NCI-H1092 (cell line): ENCODE results near the gene ATMIN.

Experiments
- DNase-seq: peaks from one replicate; lab custom pipeline; 2025; lab: John Stamatoyannopoulos, UW

Gene ATMIN

DNA sequence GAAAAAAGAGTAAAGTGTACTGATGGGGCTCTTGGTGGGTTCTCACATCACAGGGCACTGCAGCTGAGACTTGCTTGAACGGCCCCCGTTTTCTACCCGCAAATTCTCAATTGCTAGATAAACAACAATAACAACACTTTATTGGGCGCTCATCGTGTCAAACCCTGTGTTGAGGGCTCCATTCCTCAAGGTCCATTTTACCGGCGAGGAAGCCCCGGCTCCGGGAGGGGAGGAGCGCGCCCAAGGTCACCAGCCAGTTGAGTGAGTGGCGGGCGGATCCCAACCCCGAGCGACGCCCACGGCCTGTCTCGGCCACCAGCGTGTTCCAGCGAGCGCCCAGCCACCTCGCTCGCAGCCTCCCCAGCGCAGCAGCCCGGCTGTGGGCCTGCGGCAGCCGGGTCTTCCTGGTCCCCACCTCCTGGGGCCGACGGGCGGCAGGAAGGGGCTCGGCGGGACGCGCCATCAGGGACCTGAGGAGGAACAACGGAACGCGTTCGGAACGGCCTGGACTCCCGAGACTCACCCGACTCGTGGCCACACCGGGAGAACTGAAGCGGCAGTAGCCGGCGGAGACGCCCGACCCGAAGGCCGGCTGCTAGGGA, 29.3 kb upstream of the ATMIN start:
- peak; percentile 41 for DNase-seq

GRCh38 chr16:81006813-81007695, 28.6 kb upstream of the ATMIN start, which contains the start of the genes CENPN and CMC2:
CENPN (plus strand) TSS chr16:81007214; CDS start chr16:81011940, 4,726 bp downstream.
CMC2 (minus strand) TSS chr16:81006885; CDS start chr16:80997394, 9,491 bp downstream.
- peak; percentile 97 for DNase-seq

DNA sequence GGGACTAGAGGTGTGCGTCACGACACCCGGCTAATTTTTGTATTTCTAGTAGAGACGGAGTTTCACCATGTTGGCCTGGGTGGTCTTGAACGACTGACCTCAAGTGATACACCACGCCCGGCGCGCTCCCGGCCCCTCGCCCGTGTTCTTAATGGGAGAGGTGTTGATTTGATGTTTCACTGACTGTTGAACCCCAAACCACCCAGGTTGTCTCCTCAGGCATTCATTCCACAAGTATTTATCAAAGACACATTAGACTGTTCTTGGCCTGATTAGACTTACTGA, 27.2 kb upstream of the ATMIN start:
- DNase-seq, result no peak

- DNase-seq, result no peak
Observed at GRCh38 chr16:81012974-81013373, 22.7 kb upstream of the ATMIN start.

DNA sequence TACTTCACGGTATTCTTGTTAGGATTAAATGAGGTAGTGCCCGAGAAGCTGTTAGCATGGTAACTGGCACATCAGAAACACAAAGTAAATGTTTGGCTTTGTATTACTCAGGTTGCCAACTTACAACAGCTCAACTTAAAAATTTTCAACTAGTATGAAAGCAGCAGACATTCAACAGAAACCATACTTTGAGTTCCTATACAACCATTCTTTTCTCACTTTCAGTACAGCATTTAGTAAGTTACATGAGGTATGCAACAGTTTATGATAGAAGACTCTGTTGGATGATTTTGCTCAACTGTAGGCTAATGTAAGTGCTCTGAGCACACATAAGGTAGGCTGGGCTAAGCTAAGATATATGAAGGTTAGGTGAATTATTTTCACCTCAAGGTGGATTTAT, 21.0 kb upstream of the ATMIN start:
- DNase-seq, result no peak

- DNase-seq, result no peak
Observed at GRCh38 chr16:81018496-81018895, 17.1 kb upstream of the ATMIN start.

DNA sequence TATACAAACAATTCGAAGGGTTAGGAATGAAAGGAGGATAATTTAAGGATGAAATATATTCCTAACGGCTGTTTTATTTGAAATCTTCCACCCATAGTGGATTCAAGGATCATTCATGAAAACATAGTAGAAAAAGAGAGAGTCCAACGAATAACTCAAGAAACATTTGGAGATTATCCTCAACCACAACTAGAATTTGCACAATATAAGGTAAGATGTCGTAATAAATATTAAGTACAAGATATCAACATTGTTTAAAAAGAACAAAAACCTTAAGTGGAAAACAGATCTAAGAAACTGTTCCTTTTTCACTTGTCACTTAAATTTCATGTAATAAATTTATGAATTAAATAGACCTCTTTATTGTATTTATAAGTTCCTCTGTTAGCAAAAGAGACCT, 9.2 kb upstream of the ATMIN start:
- no peak for DNase-seq

GRCh38 chr16:81029930-81030604, 5.6 kb upstream of the ATMIN start:
- no peak for DNase-seq

- DNase-seq, result peak; percentile 23
Observed at GRCh38 chr16:81035975-81036750, 521 bp downstream of the ATMIN start.

DNA sequence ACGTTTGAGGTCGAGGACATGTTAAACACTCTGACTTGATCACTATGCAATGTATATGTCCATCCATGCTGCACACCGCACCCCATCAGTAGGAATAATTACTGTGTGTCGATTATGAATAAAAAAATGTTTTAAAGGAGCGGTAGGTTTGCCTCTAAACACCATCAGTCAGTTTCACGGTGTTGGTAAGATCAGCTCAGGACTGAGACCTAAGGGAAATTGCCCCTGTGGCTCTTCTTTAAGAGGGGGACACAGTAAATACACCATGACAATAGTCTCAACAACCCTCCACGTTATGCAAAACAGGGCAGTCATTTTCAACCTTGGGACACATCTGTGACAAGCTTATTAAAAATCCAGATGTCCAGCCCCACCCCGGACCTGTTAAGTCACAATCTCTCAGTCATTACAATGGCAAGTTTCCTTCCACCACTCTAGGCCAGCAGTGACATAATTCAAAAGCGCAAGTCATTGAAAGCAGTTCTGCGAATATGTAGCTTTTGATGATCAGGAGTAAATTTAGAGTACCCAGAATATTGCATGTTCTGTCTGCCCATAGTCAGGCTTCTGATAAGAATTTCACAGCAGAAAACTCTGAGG, 1.2 kb downstream of the ATMIN start:
- DNase-seq, result no peak

- DNase-seq, result no peak
Observed at GRCh38 chr16:81040131-81040530, 4.5 kb downstream of the ATMIN start.

DNA sequence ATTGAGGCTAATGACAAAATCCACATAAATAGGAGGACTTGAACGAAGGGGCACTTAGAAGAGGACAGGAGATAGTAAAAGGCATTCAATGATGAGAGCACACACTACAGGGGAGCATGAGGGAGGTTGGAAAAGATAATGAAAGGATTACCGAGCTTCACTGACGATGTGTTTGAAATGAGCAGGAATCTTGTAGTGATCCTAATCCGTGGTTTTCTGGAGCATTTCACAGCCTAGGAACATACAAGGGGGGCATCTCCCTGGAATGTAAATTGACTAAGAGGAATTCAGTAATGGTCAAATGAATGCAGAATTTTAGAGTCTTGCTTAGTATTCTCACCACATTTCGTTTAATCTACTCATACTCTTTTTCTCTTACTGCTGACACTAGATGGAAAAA, 5.2 kb downstream of the ATMIN start:
- DNase-seq, result no peak

GRCh38 chr16:81041696-81042095, 6.1 kb downstream of the ATMIN start:
- no peak for DNase-seq

DNA sequence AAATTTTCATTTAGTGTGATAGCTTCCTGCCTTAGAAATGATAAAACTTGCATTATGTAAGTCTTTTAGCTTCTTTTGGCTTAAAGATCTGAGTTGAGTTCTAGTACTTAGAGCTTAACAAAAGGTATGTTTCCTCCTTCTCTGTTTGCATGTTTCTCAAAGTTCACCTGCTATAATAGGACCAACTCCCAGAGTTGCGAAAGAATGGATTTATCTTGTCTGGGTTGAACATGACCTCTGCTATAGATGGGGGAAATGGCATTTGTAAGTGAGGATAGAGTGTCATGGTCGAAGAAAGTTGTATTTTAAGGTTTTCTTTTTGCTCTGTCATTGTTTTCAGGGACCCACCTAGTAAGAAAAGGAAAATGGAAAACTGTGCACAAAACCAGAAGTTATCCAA, 7.2 kb downstream of the ATMIN start:
- DNase-seq, result no peak

GRCh38 chr16:81053761-81054160, 18.1 kb downstream of the ATMIN start:
- DNase-seq, result no peak

DNA sequence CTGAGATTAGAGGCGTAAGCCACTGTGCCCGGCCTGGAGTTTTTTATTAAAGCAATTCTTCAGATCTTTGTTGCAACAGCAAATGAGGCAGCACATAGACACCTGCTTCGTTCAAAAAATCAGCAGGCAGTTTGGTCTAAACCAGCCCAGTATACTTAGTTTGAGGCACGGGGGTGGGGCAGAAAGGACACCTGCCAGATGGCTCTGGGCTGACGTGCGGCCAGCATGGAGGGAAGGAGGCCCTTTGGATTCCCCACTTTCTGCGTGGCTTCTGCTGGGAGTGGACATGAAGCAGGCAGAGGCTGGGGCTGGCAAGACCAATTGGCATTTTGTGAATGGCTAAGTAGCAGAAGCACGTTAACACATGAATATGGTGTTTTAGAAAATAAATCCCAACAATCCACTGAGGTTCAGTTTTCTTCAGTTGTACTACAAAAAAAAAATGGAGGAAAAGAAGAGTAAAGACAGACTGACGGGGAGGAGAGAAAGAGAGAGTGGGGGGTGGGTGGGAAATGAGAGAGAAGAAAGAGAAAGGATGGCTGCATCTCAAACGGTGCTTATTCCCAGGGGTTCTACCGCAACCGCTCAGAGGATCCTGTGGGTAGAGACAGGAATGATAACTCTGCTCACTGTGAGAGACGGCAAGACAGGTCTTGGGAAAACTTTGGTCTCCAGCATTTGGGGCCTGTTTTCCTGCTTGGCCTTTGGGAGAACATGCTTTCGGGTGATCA, 25.1 kb downstream of the ATMIN start:
- no peak for DNase-seq

DNA sequence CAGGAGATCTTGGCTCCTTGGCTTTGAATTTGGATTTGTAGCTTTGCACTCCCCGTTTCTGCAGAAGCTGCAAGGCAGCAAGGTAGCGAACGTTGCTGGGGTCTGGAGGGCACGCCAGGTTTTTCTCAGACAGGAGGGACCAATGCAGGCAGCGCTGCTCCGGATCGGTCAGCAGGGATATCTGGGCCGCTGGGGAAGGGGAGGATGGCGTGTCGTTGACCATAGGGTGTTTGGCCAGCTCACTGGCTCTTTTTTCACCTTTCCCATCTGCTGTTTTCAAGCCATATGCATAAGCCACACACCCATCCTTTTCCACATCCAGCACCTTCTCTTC, 25.6 kb downstream of the ATMIN start:
- no peak for DNase-seq

DNA sequence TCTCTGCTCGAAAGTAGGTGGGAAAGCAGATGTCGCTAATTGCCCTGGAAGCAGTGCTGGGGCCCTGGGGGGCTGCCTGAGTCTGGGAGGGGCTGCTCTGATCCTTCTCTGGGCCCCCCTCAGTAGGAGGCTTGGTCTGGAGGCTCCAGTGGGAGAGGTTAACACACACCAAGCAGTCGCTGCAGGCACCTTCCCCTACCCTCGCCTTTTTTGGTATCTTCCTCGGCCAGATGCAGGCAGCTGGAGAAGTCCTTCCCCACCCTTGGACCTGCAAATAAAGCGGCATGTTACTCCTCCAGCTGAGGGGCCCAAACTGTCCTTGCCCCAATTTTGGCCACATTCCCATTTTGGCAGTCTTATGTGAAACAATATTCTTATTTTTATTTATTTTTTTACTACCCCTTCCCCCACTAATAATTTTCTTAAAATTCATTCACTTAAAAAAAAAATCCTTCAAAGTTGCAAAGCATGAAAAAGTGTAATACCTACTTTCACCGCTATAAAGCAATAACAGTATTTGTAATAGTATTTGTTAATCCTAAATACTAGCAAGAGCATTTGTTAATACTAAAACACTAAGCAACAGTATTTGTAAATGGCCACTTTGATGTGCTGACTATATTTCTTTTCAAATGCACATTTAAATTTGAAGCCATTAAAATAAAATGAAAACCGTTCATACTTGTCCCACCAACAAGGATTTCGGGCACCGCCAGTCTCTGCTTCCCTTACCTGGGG, 26.4 kb downstream of the ATMIN start:
- no peak for DNase-seq

DNA sequence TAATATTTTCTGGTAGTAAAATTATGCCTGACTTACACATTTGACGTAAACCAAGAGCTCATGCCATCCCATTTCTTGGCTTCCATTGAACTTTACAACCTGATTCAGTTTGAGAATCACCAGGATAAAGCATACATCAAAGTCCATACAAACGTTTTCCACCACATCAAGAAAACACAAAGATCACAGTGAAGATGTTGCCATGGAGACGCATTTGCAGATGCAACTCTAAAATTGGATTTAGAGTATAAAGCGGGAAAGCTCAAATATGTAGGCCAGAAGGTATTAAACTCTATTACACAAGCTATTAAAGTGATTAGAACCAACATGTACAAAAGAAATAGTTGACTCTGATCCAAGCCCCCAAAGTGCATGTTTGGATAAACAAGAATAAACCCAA, 31.0 kb downstream of the ATMIN start:
- DNase-seq, result no peak

DNA sequence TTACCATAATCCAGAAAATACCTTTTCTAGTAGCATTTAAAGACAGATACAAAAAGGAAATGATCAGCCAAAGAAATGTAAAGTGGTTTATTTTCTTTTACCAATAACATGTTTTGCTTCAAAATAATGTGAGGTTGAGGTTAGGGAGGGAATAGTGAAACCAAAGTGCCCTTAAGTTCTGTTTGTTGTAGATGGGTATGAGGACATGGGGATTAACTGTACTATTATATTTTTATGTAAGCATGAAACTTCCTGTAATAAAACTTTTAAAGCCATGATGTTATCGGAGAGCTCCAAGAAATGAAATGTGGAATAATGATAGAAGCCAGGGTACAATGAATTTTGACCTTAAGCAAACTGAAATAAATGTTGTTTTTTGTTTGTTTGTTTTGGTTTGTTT, 31.5 kb downstream of the ATMIN start:
- DNase-seq, result no peak

- DNase-seq, result no peak
Observed at GRCh38 chr16:81069063-81069462, 33.4 kb downstream of the ATMIN start.
